IPS-11a (cell line): ENCODE results near the gene CLCF1.

Source experiments
- H3K4me3 ChIP-seq: one replicate; pipeline ENCODE4 v1.5.1; 2013; ENCODE audit warnings: low read depth, low read length, control low read depth

Gene CLCF1

DNA sequence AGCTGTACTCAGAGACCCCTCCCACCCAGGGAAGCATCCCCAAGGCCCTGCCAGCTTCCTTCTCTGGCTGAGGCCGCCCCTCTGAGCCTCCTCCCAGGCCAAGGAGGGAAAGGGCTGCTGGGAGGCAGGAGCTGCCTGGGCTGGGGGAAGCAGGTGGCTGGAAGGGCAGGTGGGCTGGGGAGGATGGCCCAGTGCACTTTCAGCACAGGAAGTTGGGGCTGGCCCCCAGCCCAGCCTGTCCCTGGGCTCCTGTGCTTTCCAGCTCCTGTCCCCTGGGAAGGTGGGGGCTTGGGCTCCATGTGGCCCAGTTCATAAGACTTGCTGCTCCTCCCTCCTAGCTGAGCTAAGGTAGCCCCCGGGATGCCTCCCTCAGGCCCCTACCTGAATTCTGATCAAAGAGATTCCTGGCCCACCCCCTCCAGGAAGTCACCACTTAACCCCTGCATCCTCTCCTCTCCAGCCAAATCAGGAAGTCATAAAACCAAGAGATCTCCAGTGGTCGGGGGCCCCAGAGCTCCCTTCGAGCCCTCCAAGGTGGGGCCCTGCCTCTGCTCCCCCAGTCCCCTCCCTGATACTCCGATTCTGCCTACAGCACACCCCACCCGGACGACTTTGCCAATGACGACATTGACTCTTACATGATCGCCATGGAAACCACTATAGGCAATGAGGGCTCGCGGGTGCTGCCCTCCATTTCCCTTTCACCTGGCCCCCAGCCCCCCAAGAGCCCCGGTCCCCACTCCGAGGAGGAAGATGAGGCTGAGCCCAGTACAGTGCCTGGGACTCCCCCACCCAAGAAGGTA is 23.4 kb upstream of the CLCF1 start:
- no peak overlapping the region for H3K4me3 ChIP-seq

DNA sequence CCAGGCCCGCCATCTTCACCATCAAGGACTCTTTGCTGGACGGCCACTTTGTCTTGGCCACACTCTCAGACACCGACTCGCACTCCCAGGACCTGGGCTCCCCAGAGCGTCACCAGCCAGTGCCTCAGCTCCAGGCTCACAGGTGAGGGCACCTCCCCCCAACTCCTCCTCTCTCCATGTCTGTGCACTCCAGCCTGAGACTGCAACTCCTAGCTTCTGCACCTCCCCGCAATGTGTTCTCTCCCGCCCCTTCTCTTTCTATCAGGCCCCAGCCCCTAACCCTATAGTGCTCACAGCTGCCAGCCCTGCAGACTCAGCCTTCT is 22.8 kb upstream of the CLCF1 start:
- no peak overlapping the region for H3K4me3 ChIP-seq

DNA sequence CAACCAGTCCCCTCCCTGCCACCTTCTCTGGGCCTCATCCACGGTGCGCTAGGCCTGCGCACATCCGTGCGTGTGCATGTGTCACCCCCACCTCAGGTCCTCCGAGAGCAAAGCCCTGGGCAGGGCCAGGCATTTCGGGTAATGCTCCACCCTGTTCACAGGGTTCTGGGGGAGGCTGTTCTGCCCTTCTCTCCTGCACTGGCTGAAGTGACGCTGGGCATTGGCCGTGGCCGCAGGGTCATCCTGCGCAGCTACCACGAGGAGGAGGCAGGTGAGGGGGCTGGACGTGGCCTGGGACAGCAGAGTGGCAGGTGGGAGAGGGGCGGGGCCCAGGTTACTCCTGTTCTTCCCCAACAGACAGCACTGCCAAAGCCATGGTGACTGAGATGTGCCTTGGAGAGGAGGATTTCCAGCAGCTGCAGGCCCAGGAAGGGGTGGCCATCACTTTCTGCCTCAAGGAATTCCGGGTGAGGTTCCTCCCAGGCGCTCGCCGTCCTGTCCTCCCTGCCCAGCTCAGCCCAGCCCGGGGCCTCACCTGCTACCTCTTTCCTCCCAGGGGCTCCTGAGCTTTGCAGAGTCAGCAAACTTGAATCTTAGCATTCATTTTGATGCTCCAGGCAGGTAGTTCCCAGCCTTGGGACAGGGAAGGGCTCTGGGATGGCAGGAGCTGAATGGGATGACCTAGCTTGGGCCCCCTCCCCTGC is 22.3 kb upstream of the CLCF1 start:
- H3K4me3 ChIP-seq, result no peak overlapping the region

DNA sequence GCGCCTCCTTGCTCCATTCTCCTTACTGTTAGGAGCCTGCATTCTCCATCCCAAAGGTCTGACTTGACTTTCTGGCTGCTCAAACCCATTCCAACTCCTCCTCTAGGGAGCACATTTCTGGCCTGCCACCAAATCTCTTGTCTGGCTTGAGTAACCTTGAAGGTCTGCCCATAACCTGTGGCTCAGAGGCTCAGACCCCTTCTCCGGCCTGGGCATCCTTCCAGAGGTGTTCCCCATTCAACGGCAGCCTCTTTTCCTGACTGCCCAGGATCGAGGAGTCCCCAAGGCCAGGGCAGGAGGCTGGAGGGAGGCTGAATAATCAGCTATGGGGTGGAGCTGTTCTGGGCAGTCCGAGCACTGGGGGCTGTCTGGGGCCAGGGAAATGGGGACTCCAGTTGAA is 20.6 kb upstream of the CLCF1 start:
- H3K4me3 ChIP-seq, result no peak overlapping the region

DNA sequence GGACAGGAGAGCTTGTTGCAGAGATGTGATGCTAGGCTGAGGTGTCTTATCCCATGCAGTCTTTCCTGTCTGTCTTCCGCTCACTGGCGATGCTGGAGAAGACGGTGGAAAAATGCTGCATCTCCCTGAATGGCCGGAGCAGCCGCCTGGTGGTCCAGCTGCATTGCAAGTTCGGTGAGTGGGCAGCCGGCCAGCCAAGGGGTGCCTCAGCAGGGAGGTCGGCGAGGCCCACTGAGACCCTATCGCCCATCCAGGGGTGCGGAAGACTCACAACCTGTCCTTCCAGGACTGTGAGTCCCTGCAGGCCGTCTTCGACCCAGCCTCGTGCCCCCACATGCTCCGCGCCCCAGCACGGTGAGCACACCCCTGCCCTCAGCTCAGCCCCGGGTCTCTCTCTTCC is 20.0 kb upstream of the CLCF1 start:
- H3K4me3 ChIP-seq, result no peak overlapping the region

DNA sequence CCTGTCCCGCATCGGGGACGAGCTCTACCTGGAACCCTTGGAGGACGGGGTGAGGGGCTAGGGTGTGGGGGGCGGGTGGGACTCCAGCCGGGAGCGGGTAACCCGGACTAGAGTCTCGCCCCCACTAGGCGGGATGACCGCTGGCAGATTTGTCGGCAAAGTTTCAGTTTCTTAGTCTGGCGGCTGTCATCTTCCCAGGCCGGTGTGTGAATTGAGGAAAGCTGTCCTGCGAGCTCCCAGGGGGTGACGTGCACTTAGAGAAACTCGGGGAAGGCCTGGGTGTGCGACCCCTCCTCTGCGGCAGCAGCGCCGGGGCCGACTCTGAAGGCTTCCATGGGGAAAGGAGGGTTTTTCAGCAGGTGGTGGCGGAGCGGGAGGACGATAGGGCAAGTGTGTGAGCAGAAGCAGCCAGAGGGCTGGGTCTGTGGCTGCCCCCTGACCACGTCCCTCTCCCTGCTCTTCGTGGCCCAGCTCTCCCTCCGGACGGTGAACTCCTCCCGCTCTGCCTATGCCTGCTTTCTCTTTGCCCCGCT is 18.9 kb upstream of the CLCF1 start:
- H3K4me3 ChIP-seq, result peak overlapping the region; percentile 81

DNA sequence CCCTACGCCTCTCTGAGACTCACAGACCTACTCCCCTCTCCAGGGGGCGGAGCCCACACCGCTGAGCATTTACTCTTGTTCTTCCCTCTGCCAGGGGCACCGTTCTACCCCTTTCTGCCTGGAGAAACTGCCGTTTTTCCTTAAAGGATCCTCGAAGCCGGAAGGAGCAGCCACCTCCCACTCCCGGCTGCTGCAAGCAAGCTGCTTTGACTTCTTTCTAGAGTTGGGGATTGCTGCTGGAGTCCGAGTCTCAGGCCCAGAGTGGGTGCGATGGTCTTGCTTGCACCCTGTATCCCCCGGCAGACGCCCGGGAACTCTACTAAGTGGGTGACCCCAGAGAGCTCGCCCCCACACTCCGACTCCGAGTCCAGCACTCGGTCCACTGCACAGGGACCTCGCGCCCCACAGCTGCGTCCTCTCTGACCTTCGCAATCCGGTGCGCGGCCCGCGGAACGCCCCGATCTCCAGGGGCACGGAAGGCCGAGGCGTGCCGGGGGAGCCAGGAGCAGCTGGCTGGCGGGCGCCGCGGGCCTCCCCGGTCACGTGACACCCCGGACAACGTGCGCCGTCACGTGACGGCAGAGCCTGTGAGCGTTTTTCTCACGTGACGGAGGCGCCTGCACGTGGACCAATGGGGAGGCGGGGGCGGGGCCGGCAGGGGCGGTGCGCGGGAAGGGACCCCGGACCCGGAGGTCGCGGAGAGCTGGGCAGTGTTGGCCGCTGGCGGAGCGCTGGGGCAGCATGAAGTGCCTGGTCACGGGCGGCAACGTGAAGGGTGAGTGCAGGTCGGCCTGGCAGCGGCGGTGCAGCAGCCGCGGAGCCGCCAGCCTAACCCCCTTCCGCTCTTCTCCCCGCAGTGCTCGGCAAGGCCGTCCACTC is 18.1 kb upstream of the CLCF1 start, which contains the start of gene RAD9A:
Gene RAD9A (plus strand): TSS at position 683 of the 879 bp plus-strand sequence. CDS start 59 bp downstream, at position 742.
- peak within 1 kb of the TSS; percentile 81 for H3K4me3 ChIP-seq

DNA sequence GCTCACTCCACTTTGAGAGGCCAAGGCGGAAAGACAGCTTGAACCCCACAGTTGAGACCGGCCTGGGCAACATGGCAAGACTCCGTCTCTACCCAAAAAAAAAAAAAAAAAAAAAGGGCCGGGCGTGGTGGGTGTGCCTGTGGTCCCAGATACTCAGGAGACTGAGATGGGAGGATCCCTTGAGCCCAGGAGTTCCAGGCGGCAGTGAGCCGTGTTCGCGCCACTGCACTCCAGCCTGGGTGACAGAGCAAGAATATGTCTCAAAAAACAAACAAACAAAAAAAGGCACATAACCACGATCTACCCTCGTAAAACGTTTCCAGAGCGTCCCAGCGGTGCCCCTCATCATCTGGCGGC is 17.5 kb upstream of the CLCF1 start:
- peak overlapping the region; percentile 81 for H3K4me3 ChIP-seq

DNA sequence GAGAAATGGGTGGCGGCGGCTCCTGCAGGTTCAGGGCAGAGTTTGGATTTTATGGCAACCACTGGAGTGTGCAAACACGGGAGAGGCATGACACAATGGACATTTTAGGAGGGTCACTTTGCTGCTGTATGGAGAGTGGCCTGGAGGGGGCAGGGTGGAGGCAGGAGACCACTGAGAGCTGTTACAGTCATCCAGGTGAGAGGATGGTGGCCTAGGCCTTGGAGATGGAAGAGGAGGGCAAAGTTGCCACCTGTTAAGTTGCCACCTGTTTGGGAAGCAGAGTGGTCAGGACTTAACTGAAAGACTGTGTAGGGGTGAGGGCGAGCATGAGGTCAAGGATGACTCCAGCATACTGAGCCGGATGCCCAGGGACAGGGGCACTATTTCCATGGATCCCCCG is 16.1 kb upstream of the CLCF1 start:
- H3K4me3 ChIP-seq, result no peak overlapping the region

DNA sequence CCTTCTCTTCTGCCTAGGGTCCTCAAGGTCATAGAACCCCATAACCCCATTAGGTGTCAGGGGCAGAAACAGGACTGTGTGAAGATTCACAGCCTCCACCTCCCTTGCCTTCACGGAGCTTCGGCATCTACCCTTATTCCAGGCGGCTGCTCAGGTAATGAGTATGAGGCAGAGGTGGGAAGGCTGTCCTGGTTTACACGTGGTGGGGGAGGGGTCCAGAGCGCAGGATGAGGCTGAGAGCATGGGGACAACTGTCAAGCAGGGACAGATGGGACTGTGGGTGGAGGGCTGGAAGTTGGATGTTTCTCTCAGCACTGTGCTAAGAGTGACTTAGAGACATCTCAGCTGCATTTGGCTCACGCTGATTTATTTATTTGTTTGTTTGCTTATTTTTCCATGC is 14.1 kb upstream of the CLCF1 start:
- H3K4me3 ChIP-seq, result no peak overlapping the region

DNA sequence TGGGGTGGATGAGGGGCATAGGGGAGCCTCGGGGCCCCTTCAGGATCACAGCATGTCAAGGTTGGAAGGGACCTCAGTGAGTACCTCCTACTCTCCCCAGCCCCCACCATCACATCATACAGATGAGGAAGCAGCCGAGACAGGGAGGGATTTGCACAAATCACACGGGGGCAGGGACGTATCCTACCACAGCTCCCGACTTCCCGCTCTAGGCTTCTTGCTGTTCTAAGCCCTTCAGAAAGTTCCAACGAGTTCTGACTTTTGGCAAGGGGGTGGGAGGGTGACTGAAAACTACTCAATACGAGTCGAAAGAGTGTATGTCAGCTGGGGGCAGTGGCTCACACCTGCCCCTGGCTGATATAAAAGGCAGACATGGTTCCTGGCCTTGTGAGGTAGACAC is 13.7 kb upstream of the CLCF1 start:
- no peak overlapping the region for H3K4me3 ChIP-seq

DNA sequence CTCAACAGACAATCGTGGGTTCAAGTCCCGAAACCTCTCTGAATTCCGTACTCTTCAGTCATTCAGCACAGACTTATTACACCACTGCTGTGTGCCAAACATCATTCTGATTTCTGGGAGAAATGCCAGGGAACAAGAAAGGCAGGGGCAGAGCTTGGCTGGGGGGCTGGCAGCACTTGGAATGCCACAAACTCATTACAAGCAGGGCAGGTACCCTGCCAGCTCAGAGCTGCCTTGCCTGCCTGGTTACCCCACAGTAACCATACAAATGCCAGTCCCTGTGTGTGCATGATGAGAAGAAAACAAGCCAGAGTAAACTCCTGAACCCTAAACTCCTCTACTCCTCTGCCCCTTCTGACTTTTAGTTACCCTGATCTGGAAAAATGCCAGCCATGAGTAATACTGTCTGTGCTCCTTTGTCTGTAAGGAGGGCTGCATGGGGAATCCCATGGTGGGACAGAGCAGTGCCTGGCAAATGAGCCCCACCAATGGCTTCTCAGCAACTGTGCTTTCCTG is 11.5 kb upstream of the CLCF1 start:
- no peak overlapping the region for H3K4me3 ChIP-seq

DNA sequence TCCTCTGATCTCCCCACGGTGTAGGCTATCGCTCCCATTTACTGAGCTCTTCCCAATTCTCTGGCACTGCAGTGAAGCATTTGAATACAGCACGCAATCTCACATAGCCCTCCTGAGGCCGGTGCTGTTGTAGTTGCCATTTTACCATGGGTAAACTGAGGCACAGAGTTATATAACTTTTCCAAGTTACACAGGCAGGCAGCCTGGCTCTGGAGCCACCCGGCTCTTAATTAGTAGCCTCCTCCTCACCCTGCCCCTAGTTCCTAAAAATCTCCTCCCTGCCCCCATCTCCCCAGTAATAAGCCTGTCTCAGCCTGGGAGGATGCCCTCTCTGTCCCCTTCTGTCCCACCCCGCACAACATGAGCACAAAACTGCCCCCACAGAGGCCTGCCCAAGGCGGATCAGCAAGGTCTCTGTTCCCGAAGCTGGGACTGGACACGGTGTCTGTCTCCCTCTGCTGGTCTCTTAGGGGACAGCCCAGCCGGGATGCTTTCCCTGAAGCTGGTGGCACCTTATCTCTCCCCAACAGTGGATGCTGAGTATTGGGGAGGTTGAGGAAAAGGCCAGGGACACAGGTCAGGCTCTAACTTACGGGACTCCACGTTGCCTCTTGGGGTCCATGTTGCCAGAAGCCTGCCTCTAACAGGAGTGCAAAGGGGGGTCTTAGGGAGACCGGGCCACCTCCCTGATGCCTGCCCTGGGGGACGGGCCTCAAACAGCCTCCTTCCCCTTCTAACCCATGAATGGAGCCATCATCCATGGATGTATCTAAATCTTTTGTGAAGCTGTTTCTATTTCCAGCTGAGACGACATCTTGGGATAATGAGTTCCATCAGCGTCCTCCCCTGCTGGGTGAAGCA is 9.1 kb upstream of the CLCF1 start:
- no peak overlapping the region for H3K4me3 ChIP-seq

DNA sequence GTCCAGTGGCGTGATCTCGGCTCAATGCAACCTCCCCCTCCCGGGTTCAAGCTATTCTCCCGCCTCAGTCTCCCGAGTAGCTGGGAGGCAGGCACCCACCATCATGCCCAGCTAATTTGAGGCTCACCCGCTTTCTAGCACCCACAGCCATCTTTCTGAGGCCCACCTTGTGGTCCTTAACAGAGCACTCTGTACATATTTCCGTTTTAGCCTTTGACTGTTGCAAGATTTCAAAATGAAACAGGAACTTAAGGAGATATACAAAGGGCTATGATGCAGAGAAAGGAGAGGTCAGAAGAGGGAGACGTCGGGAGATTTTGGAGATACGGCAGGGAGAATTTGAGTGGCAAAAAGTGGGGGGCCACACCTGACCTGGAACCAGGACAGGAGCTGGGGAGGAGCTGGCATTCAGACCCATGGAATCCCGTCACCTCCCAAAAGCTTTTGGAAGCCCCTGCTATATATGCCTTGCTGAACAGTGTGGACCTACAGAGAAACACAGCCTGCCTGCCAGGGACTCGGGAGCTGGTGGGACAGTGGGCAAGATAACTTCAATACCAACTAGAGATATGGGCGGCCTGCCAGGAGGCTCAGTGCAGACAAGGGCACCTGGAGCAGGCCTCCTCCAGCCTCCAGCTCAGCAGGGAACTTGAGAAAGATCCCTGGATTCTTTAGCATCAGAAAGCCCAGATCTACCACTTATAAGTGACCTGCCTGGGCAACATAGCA is 8.0 kb upstream of the CLCF1 start:
- no peak overlapping the region for H3K4me3 ChIP-seq

DNA sequence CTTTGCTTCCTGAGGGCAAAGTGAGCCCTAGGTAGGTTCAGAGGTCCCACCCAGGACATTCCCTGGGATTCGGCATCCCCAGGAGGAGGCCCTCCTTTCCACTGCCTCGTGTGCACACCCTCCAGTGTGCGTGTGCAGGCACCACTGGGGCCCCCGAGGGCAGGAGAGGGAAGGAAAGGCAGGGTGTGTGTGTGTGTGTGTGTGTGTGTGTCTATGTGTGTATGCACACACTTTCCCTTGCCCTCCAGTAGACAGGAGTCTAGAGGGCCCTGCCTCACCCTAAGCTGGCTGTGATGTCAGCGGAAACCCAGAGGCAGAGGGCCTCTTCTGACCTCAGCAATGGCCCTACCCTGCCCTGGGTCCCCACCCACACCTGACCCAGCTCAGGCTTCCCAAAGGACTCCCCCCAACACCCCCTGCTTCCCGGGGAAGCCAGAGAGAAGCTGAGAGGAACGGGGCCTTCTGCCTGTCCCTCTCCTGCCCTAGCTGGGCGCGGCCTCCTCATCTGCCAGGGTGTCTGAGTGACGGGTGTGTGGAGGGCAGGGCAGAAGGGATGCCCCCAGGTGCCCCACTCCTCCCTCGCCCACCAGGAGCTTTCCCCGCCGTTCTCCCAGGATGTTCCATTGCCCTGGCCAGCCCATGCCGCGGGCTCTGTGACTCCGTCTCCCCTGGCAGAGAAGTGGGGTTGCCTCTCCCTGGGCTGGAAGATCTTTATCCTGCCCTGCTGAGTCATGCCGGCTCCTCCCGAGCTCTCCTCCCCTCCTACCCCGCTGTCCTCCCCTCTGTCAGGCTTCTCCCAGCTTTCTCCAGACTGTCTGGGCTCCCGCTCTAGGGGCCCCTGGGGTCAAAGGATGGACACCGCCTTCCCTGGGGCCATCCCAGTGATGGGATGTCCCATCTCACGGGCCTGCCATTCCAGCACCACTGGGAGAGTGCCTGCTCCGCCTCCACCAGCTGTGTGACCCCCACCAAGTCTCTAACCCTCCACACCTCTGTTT is 6.0 kb upstream of the CLCF1 start:
- no peak overlapping the region for H3K4me3 ChIP-seq

DNA sequence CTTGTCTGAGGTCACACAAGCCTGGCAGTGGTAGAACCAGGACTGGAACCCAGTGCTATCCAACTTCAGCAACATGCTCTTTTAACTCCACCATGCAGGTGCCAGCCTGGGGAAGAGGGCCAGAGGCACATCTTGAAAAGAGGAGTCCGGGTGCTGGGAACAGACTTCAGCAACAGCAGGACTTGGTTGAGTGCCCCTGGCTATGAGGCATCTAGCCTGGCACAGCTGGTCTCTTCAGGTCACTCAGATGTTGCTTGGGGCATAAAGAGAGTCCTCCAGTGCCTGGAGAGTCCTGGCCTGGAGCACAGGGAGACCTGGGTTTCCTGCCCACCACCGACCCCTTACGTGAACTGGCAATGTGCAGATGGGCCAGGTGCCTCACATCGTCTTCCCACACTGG is 5.1 kb upstream of the CLCF1 start:
- no peak overlapping the region for H3K4me3 ChIP-seq

DNA sequence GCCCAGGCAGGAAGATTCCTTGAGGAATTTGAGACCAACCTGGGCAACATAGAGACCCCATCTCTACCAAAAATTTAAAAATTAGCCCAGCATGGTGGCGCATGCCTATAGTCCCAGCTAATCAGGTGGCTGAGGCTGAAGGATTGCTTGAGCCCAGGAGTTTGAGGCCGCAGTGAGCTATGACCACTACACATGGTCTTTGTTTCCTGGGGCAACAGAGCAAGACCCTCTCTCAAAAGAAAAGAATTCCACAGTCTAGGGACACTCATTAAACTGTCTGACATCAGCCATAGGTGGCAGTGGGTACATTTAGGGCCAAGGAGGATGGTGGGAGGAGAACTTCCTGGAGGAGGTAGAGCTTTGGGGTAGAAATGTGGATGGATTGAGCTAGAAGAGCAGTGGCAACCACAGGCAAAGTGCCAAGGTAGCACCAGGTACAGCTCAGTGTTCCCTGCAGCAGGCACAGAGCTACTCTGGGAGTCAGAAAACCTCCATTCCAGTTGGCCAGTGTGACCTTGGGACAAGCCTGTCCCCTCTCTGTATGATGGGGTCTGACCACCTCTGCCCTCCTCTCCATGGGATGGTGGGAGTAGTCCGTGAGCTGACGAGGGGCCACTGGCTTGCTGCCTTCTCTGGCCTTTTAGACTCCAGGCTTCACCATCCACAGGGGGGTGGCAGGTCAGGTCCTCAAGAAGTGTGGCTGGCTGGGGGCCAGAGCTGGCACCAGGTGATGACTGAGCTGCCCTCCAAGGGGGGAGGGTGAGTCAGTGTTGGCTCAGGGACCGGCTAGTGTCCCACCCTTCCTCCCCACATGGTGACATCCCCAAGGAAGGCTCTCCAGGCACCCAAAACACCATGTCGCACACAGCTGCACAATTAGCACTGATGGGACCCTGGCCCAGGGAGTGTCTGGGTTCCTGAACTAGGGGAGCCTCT is 3.7 kb upstream of the CLCF1 start:
- no peak overlapping the region for H3K4me3 ChIP-seq
